HG02840 (cell line): Measurements from ENCODE around the gene DIAPH3.

Source experiments
- ATAC-seq: cut with Tn5 transposase; IDR thresholded peaks from one replicate; pipeline ENCODE4 v1.9.1; 2021; ENCODE audit warnings: mild to moderate bottlenecking, moderate library complexity, moderate number of reproducible peaks; ENCODE audit not compliant: unreplicated experiment, low FRiP score

DIAPH3 gene

DNA sequence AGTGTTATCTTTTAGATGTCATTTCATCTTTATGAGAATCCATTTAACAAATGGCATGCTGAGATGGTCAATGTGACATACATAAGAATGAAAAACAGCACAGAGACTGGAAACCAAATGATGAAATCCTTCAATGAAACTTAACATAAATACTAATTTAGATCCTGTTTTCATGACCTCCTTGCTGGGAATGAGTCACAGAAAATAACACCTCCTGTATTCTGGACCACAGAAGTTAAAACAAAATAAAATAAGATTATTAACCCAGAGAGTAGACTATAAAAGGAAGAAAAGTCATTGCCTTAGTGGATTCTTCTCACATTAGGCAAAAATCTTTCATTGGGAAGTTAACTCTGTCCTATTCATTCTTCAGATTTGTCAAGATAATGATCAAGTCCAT lies 1.6 kb downstream of the DIAPH3 start:
- ATAC-seq, result no peak

DNA sequence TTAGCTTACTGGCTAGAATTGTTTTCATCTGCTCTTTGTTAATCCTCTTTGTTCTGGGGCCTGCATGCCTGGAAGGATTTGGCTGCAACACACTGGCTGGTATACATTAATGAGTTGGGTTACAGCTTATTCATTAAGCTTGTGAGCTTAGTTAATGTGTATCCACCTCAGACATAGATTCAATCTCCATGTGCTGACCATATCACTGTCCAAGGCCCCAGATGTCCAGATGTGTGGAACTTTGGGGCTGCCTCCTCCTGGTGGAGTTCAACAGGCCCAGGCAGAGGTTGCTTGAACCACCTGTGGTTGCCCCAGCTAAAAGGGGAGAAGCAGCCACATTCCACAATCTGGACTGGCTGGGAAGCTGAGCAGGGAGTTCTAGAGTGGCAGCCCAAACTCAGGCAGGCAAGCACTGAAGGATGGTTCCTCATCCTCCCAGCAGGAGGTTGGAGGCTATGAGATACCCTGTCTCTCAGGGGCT lies 5.4 kb downstream of the DIAPH3 start:
- ATAC-seq, result no peak

DNA sequence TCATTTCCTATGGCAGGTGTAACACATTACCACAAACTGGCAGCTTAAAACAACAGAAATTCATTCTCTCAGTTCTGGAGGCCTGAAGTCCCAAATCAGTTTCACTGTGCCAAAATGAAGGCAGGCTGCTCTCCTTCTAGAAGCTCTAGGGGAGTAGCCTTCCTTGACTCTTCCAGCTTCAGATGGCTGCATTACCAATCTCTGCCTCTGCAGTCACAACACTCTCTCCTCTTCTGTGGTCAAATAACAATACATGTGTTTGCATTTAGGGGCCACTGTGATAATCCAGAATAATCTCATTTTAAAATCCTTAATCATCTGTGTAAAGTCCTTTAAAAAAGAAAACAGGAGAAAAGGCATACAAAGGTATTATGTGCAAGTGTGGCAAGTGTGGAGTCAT lies 7.8 kb downstream of the DIAPH3 start:
- no peak for ATAC-seq

DNA sequence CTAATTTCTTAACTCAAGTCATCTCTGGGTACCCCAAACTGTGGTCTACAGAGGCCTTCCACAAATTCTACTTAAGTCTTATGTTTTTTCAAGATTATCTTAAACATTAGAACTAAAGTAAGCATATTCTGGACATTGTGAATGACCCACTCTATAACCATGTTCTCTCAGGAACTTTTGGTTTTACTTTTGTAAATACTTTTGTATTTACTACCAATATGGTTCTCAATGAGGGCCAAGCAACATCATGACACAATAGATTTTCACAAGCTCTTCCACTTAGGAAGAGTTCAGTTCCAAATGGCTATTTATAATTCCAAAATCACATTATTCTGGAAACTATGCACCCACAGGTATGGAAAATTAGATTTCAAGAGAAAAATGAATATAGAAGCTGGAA lies 10.8 kb downstream of the DIAPH3 start:
- ATAC-seq, result no peak

- ATAC-seq, result no peak
Measured at GRCh38 chr13:60152114-60152513, 11.6 kb downstream of the DIAPH3 start.

DNA sequence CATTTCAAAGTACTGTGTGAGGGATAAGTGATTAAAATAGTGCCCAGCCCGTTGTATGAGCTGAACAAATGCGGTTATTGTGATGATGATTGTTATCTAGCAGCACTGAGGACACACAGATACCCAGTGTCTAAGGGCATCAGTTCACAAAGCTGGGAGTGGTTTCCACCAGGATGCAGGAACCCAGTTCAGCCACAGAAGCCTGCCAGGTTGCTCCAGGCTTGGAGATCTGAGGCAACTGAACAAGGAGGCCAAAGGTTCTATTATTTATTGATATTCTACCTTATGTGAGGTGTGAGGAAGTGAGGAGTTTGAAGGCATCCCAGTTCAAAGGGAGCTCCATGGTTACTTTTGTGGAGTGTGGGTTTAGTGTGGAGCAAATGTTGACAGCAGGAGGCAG lies 13.2 kb downstream of the DIAPH3 start:
- no peak for ATAC-seq

GRCh38 chr13:60148918-60149317 lies 14.8 kb downstream of the DIAPH3 start:
- ATAC-seq, result no peak

GRCh38 chr13:60147361-60147760 lies 16.4 kb downstream of the DIAPH3 start:
- ATAC-seq, result no peak

DNA sequence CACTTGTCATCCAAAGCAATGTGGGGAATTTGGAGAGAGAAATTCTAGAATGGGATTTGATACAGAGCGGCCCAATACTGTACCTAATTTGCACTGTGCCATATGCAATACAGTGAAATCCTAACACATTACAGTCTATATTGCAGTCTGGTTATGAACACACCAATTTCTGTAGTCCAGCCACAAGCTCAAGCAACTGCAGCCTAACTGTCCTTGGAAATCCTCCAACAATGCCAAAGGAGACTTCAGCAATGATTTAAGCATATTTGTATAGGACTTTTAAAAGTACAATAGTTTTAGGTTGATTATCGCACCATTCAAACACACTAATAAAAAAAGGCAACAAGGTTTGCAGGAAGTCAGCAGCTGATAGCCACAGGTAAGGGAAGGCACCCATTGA lies 17.3 kb downstream of the DIAPH3 start:
- ATAC-seq, result no peak

DNA sequence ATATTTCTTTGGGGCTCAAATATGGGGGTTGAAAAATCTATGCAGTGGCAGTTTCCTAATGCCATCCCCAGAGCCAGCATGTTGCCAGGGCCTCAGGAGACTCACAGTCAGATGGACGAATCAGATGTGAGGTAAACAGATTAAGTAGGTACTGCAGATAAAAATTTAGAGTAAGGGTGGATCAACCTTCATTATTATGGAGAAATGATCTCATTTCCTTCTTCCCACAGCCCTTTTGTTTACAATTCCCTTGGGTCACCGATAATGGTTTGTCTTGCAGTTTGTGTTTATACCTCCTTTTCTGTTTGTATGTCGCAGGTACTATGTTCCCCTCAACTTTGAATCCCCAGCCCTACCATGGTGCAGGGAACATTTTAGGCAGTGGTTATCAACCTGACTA lies 20.0 kb downstream of the DIAPH3 start:
- ATAC-seq, result no peak

DNA sequence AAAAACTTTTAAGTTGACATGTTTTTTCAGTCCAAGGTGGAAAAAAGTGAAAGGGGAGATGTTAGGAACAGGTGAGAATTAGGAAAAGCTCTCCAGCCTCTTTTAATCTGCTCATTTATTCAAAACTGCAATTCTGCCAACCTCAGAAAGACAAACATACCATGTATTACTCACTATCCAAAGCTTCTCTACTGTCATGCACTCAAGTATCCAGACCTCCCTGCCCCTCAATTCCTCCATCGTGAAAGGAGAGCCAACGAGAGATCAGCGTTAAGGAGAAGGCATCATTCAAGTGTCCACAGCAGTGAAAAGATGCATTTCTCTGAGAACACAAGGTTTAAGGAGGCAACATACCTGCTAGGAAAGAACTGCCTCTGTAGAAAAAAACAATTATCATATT lies 24.5 kb downstream of the DIAPH3 start:
- ATAC-seq, result no peak

- no peak for ATAC-seq
Measured at GRCh38 chr13:60138674-60139073, 25.1 kb downstream of the DIAPH3 start.

GRCh38 chr13:60137911-60138560 lies 25.7 kb downstream of the DIAPH3 start:
- no peak for ATAC-seq

GRCh38 chr13:60135344-60135743 lies 28.4 kb downstream of the DIAPH3 start:
- ATAC-seq, result no peak

GRCh38 chr13:60134376-60134775 lies 29.4 kb downstream of the DIAPH3 start:
- ATAC-seq, result no peak

DNA sequence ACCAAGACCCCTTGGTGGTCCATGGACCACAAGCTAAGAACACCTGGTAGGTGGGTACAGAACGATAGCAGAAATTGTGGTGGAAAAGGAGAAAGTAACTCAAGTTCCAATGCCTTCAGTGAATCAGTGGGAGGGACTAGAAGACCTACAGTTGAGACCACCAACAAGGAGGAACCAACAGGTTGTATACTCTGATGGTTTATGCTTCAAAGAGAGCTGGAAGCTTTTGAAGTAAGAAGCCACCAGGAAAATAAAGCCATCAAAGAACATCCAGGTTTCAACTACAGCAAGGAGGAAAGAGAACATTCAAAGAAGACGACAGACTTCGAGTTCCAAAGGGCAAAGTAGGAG lies 42.4 kb downstream of the DIAPH3 start:
- ATAC-seq, result no peak

GRCh38 chr13:60120617-60121336 lies 43.0 kb downstream of the DIAPH3 start:
- ATAC-seq, result no peak

GRCh38 chr13:60118696-60119400 lies 44.9 kb downstream of the DIAPH3 start:
- no peak for ATAC-seq

GRCh38 chr13:60114499-60115028 lies 49.2 kb downstream of the DIAPH3 start:
- ATAC-seq, result no peak

GRCh38 chr13:60112771-60113170 lies 51.0 kb downstream of the DIAPH3 start:
- ATAC-seq, result no peak

- no peak for ATAC-seq
Measured at GRCh38 chr13:60111691-60112090, 52.0 kb downstream of the DIAPH3 start.
